GM11168 (cell line): ENCODE measurements around the gene TUFT1.

Experiments
- in situ Hi-C: fragments of 300-500 bp; cut with MboI; formaldehyde crosslinking; loops from one replicate; pipeline ENCODE4 v1.12.0; 2022; ENCODE audit warnings: low sequenced_read_pairs; ENCODE audit not compliant: unreplicated experiment

Gene TUFT1

DNA sequence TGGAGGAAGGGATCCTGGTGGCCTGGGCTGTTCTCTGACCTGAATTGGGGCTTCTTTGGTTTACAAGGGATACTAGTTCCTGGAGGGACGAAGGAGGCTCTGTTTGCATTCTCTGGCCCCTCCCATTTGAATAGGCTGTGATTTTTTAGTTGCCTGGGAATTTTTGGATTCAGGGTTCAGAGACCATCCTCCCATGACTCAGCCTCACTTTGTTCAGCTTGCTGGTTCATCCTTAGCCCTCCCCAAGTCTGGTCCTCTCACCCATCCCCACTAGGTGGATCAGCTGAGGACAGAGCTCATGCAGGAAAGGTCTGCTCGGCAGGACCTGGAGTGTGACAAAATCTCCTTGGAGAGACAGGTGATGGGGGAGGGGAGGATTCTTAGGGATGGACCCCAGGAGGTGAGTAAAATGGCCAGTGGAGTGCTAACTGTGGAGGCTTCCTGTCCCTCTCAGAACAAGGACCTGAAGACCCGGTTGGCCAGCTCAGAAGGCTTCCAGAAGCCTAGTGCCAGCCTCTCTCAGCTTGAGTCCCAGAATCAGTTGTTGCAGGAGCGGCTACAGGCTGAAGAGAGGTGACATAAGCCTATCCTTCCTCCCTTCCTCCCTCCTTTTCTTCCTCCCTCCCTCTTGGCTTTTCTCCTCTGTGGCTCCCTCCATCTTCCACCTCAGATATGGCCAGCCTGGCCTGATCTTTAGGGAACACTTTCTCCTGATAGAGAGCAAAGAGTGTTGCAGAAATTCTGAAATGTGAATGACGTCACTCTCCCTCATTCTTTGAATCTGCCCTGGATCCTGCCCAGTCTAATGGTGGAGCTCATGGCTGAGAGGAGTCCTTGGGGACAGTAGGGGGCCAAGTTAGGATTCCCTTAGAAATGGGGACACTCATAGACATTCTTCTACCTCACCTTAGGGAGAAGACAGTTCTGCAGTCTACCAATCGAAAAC is 4.5 kb upstream of the TUFT1 start:
- in situ Hi-C loops = no loop called here

DNA sequence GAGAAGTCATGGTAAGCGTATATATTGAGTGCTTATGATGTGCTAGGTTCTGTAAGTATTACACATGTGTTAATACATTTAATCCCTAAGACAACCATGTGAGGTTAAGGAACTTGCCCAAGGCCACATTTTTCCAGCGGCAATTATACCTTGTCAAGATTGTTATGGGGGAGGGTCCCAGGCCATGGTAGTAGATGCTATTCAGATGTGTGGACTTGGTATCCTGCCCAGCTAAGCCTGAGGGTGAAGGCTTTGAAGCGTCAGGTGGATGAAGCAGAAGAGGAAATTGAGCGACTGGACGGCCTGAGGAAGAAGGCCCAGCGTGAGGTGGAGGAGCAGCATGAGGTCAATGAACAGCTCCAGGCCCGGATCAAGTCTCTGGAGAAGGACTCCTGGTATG is 3.6 kb upstream of the TUFT1 start:
- in situ Hi-C loops = no loop called here

DNA sequence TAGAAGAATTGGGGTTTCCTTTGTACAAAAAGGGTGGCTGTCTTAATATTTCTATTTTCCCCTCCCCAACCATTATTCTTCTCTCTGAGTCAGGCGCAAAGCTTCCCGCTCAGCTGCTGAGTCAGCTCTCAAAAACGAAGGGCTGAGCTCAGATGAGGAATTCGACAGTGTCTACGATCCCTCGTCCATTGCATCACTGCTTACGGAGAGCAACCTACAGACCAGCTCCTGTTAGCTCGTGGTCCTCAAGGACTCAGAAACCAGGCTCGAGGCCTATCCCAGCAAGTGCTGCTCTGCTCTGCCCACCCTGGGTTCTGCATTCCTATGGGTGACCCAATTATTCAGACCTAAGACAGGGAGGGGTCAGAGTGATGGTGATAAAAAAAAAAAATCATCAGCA is 3.0 kb upstream of the TUFT1 start:
- in situ Hi-C loops = no loop called here

DNA sequence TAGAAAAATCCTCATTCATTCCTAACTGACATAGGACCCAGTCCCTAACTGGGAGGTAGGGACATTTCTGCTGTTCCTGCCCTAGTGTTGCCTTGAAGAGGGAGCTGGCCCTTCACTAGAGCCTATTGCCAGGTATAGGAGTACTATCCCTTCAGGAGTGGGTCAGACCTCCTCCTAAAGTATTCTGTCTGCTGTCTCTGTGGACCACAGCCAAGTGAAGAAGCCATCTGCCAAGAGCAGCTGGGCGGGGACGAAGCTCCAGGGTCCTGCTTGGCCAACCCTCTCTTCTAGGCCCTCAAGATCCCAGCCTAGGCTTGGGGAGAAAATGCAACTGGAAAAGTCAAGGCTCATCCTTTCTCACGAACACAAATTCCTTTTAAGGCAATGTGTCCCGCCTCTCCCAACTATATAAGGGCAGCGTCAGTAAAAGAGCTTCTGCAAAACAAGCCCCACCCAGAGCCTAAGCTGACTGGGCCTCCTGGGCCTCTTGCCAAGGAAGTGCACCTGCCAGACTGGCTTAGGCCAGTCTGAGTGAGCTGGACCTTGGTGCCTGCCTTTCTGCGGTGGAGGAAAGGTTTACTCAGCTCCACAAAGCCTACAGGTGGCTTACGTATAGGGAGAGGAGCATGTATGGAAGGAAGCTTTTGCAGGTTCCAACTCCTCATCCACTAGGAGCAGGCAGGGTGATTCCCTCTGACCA is 638 bp upstream of the TUFT1 start:
- in situ Hi-C loops = no loop called here

DNA sequence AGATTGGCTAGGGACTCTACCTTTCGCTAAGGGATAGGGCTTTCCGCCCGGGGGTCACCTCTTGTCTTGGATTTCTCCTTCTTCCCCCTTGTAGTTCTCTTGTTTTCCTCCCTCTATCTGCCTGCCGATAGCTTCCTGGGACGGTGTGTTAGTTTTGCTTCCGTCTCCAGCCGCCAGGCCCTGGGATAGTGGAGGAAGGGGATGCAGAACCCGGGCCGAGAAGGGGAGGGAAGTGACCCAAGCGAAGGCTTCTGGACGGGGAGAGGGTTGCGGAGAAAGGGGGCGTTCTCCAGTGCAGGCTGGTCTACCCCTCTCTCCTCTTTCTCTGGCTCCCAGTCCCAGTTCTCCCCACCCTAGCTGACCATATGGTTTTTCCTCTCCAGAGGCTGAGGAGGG is 871 bp downstream of the TUFT1 start:
- in situ Hi-C loops = no loop called here

DNA sequence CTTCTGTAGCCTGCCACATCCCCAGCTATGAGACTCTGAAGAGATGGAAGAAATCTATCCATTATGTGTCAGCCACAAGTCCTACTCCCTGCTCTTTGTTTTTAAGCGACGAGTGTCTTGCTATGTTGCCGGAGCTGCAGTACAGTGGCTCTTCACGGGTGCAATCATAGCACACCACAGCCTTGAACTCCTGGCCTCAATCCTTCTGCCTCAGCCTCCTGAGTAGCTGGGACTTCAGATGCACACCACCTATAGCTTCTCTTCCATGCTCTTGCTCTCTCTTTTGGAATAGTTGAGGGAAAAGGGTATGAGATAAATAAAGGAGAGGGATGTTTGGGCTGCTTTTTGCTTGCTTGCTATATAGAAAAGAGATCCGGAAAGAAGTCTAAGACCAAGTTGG is 1.6 kb downstream of the TUFT1 start:
- in situ Hi-C loops = no loop called here

DNA sequence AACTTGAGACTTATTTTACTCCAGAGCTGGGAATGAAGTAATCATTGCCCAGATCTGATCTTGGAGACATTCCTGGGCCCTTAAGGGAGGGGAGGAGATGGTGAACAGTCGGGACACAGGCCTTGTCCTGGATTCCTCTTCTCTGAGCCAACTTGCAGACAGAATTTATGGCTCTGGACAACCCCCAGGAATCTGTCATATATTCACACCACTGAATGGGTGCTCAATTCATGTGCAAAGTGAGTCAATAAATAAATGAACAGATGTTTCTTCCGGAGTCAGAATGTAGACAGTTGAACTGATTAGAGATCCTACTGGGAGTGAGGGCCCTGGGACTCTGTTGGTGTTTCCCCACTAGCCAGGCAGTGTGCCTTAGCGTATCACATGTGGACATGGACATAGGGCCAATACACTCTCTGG is 2.6 kb downstream of the TUFT1 start:
- in situ Hi-C loops = no loop called here

DNA sequence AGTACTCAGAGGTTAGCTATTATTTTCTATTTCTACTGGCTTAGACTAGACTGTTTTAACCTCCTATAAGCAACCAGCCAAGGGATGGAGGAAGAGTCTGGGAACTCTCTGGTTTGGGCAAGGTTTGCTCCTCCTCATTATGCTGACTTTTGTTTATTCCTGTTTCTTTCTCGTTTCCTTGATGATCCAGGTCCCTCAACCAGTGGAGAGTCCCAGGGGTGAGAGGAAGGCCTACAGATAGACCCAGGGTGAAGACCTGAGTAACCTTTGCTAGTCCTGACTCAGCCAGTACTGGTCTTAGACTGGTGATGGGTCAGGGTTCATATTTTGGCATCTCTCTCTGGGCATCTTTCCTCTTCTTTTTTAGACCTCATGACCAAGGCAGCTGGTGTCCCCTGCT is 5.4 kb downstream of the TUFT1 start:
- in situ Hi-C loops = no loop called here

DNA sequence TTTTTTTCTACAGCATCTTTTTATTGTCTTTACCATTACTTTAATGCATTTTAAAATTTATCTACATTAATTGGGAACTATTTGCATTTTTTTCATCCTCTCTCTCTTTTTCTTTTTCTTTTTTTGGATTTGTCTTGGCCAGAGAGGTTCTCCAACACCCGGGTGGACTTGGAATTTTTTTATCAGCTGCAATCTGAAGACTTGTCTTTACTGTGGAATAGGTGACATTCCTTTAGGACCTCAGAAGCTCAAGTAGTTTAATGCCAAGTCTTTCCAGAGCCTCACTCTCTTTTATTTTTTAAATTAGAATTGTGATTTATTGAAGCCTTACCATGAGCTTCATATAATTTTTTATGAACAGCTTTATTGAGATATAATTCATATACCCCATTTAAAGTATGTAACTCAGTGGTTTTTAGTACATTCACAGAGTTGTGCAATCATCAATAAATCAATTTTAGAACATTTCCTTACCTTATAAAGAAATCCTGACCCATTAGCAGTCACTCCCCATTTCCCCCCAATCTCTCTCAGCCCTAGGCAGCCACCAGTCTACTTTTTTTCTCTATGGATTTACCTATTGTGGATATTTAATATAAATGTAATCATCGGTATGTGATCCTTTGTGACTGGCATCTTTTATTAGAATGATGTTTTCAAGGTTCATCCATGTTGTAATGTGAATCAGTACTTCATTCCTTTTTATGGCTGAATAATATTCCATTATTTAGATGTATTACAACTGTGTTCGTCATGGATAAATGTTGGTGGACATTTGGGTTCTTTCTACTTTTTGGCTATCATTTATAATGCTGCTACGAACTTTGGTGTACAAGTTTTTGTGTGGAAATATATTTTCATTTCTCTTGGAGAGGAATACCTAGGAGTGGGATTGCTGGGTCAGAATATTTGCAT is 6.2 kb downstream of the TUFT1 start:
- in situ Hi-C loops = no loop called here

DNA sequence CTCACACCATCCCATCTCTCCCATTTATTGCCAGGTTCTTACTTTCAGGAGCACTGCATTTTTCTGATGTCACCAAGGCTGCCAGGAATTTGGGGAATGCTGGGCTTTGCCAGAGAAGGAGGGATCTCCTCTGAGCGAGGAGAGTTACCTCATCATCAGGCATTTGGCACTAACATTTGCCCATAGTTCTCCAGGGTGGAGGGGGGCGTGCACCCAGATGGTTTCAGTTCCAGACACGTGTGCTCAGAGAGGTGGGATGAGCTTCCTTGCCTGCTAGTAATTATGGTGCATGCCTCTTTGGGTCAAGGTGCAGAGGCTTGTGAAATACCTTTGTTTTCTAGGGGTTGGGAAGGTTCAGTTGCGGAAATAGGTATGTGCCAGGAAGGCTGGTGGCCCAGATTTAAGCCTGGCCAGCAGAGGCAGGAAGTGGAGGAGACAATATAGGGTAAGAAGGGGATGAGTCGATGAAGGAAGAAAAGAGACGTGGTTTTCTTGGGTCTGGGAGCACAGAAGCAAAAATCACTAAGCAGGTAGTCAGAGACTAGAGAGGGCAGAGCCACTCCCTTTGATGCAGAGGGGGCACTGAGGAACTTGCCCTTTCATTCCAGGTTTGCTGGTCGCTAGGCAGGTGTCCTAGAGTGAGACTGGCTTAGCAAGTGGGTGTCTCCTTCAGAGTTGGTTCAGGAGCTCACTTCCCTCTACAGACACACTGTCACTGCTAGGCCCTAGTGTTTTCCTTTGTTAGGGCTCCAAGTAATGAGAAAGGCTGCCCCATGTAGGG is 7.2 kb downstream of the TUFT1 start:
- in situ Hi-C loops = no loop called here

DNA sequence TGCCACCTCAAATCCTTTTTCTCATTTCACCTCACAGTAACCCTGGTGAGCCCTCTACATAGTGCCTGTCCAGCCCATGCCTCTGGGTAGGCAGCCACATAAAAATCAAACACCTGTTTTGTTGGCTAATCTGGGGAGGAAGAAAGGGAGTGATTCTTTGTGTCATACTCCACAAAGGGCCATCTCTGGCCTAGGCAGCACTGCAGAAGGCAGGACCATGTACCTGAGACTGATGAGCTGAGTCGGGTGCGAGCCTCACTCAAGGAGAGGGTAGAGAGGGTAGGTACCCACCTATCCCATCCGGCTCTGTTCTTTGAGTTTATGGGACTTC is 7.8 kb downstream of the TUFT1 start:
- in situ Hi-C loops = no loop called here

DNA sequence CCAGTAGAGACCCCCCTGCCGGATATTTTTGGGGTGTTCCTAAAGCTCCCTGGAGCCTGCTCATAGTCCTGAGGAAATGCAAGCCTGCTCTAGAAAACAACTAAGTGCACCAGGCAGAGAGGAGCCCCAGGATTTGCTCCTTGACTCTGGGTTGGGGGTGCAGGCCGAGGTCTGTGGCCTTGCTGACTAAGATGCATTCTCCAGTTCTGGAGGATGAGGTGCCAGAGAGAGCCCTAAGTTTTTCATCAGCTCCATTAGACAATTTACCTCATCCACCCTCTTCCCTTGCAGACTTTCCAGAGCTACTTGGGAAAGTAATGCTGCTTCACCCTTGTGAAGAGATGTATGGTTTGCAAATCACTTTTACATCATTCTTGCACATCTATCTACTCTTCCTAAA is 9.1 kb downstream of the TUFT1 start:
- in situ Hi-C loops = no loop called here

DNA sequence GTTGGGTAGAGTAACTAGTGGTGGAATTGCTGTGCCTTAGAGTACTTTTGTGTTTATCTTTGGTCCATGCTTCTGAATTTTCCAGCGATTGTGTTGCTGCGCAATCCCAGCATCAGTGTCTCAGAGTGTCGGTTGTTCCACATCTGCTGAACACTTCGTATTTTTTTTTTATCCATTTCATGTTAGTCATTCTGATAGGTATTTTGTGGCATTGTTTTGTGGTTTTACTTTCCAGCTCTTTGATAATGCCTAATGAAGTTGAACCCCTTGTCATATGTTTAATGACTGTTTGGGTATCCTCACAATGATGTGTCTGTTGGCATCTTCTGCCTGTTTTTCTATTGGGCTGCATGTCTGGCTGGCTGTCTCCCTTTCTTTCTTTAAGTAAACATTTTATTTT is 13.6 kb downstream of the TUFT1 start:
- in situ Hi-C loops = no loop called here

DNA sequence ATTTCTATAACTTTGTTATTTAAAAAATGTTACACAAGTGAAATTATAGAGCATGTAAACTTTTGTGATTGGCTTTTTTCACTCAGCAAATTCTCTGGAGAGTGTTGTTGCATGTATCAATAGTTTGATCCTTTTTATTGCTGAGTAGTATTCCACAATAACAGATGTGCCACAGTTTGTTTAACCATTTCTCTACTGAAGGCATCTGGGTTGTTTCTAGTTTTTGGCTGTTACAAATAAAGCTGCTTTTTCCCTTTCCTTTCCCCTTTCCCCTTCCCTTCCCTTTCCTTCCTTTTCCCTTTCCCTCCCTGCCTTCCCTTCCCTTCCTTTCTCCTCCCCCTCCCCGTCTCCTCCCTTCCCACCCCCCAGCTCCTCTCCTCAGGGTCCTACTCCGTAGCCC is 15.9 kb downstream of the TUFT1 start:
- in situ Hi-C loops = no loop called here

DNA sequence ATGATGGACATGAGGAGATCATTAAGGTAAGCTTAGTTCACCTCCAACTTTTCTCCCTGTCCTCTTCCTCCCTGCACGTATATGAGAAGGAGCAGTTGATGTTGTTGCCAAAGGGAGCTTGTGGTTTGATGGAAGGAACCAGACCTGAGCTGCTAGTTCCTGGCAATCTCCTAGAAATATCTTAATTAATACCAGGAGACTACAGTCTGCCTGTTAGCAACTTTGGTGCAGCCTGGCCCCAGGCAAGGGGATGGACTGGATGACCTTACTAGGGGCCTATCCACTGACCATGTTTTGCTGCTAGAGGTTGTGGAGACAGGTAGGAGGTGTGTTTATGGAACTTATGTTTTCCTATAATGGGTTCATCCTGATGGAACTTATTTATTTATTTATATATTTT is 22.6 kb downstream of the TUFT1 start:
- in situ Hi-C loops = no loop called here

DNA sequence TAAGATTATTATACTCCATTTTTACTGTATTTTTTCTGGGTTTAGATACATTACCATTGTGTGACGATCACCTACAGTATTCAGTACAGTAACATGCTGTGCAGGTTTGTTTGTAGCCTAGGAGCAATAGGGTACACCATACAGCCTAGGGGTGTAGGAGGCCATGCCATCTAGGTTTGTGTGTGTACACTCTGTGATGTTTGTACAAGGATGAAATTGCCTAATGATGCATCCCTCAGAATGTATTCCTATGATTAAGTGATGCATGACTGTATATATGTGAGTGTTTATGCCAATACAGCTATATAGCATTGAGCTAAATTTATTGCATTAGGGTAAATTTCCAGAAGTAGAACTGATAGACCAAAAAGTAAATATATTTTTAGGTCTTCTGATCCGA is 23.3 kb downstream of the TUFT1 start:
- in situ Hi-C loops = no loop called here

DNA sequence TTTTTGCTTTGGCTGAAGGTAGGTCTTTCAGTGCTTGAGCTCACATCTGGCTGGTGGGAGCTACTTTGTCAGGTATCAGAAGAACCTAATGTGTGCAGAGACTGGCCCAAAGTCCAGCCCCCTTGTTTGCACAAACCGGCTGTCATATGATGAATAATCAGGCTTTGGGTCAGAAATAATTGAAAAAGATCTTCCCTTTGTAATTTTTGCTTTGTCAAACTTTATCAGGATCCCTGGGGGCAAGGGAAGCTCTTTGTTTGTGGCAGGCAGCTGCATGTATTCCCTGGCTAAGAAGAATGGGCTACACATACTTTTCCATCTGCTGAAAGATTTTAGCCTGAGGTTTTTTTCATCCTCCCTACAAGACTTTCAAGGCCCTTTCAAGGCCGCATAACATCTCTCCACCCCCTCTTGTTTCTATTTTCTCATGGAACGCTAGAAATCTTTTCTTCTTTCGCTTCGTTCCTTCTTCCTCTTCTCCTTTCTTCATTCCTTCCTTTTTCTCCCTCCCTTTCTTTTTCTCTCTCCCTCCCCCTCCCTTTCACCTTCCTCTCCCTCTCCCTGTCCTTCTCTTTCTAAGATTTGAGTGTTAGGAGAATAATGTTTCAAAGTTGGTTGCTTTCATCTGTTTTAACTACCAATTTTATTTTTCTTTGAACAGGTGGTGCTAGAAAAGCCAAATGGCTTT is 25.5 kb downstream of the TUFT1 start:
- in situ Hi-C loops = no loop called here

DNA sequence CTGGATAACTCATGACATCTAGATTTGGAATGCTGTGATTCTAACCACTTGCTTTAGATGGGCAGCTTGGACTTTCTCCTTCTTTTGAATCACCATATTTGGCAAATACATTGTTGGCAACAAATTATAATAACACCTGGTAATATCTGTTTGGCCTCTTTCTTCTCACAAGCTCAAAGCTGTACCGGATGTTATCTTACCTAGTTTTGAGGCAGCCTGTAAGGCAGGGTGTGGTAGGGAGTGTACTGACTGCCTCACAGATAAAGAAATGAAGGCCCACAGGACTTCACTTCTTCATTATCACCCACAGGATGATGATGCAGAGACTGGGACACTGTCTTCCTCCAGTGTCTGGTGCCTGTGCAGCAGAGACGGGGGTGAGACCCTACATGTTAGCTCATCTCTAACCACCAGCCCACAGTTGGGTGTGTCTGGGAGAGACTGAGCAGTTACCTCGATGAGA is 28.5 kb downstream of the TUFT1 start:
- in situ Hi-C loops = no loop called here

DNA sequence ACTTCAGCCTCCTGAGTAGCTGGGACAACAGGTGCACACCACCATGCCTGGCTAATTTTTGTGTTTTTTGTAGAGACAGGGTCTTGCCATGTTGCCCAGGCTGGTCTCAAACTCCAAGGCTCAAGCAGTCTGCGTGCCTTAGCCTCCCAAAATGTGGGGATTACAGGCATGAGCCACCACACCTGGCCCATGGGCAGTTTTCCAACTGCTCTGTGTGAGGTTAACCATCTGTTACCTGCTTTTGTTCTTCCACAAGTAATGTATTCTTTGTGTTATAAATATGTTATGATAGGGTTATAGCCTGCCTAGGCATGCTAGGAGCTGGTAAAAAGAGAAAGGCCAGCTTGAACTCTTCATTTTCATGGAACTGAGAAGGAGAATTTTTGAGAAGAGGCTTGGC is 30.7 kb downstream of the TUFT1 start:
- in situ Hi-C loops = no loop called here
